Esophagus muscularis mucosa (tissue), 4 donors: Measurements from ENCODE around the gene SECTM1.

Experiments used
- EP300 ChIP-seq: sonication (generic); formaldehyde crosslinking; IDR thresholded peaks from one replicate; pipeline ENCODE4 v1.6.1; 2017; ENCODE audit warnings: antibody characterized with exemption
- POLR2A ChIP-seq: fragments of 450-650 bp; IDR thresholded peaks from one replicate; pipeline ENCODE4 v1.6.1; 2017; ENCODE audit warnings: antibody characterized with exemption, moderate library complexity, mild to moderate bottlenecking, low read depth
- TF ChIP-seq, protein P1 (sequence below), 3 experiments: fragments of 200-600 bp in 2 of 3; fragments of 450-650 bp in 1 of 3; sonication (generic) in 2 of 3; IDR thresholded peaks; one replicate each; pipeline ENCODE4 v1.5.1; 2017 to 2019; ENCODE audit warnings: antibody characterized with exemption in 3 of 3, mild to moderate bottlenecking in 2 of 3, moderate library complexity in 1 of 3

DNA sequence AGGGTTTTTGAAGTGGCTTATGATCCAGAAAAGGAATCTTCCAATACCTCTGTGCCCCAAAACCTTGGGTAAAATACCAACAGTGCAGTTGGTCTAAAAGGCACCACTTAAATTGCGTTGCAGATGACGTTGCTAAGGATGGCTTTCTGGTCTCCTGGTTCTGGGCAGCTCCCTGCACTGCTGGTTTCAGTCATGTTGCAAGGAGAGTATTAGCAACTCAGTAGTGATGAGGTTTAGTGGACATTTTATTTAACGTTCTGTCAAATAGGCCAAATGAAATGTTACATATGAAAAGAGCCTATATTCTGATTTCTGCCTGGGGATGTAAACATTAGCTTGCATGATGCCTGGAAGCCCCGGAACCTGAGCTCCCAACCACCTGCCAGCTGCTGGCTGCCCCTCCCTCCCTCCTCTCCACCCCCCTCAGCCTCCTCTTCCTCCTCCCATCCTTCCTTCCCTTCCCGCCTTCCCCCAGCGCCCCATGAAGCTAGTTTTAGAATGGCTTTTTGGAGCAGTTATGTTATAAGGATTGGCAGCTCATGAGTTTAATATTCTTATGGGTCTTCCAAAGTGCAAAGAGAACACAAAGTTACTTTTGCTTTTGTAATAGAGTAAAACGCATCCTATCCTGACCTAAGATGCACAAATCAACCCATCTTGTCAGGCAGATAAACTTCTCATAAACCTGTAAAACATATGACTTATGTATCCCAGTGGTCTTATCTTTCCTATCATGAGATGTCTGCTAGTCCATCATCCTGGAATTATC is 36.9 kb downstream of the SECTM1 start:
- TF ChIP-seq, protein P1, sequence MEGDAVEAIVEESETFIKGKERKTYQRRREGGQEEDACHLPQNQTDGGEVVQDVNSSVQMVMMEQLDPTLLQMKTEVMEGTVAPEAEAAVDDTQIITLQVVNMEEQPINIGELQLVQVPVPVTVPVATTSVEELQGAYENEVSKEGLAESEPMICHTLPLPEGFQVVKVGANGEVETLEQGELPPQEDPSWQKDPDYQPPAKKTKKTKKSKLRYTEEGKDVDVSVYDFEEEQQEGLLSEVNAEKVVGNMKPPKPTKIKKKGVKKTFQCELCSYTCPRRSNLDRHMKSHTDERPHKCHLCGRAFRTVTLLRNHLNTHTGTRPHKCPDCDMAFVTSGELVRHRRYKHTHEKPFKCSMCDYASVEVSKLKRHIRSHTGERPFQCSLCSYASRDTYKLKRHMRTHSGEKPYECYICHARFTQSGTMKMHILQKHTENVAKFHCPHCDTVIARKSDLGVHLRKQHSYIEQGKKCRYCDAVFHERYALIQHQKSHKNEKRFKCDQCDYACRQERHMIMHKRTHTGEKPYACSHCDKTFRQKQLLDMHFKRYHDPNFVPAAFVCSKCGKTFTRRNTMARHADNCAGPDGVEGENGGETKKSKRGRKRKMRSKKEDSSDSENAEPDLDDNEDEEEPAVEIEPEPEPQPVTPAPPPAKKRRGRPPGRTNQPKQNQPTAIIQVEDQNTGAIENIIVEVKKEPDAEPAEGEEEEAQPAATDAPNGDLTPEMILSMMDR (IDR thresholded peaks at IDR 0.05) = no peak
- TF ChIP-seq EP300 (no peak), POLR2A (no peak)
